Measurements from ENCODE around the gene CHID1.

DNA sequence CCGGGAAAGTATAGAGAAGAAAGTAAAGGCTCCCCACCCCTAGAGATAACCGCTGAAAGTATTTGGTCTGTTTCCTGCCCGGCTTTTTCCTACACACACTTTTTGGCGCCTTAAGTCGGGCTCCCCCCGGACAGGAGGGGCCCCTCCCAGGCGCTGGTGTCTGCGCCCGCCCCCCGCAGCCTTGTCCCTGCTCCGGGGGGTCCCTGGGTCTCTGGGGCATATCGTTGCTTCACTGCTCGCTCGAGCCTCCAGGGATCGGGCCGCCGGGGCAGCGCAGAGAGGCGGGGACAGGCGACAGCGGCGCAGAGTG lies 83.8 kb downstream of the CHID1 start:
- TF ChIP-seq EZH2 (IDR thresholded peaks at IDR 0.05; ENCODE audit: borderline replicate concordance, insufficient read depth, low read depth, low read length, poor library complexity, severe bottlenecking) = no peak
- TF ChIP-seq, protein P1, sequence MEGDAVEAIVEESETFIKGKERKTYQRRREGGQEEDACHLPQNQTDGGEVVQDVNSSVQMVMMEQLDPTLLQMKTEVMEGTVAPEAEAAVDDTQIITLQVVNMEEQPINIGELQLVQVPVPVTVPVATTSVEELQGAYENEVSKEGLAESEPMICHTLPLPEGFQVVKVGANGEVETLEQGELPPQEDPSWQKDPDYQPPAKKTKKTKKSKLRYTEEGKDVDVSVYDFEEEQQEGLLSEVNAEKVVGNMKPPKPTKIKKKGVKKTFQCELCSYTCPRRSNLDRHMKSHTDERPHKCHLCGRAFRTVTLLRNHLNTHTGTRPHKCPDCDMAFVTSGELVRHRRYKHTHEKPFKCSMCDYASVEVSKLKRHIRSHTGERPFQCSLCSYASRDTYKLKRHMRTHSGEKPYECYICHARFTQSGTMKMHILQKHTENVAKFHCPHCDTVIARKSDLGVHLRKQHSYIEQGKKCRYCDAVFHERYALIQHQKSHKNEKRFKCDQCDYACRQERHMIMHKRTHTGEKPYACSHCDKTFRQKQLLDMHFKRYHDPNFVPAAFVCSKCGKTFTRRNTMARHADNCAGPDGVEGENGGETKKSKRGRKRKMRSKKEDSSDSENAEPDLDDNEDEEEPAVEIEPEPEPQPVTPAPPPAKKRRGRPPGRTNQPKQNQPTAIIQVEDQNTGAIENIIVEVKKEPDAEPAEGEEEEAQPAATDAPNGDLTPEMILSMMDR (IDR thresholded peaks at IDR 0.05) = no peak
